AG09319 (cell line): ENCODE measurements around the gene CACNA2D3.

Experiments used
- DNase-seq: peaks from one replicate; pipeline ENCODE4 v3.0.0-alpha.2; 2010; ENCODE audit warnings: low read depth; ENCODE audit errors: extremely low read depth
- CTCF ChIP-seq: IDR thresholded peaks from 2 replicates; pipeline ENCODE4 v1.5.1; 2011; ENCODE audit warnings: low read depth, mild to moderate bottlenecking, inconsistent platforms, low read length, moderate library complexity

CACNA2D3 gene

GRCh38 chr3:54745843-54746242, 623.5 kb downstream of the CACNA2D3 start:
- DNase-seq, result no peak
- no peak for TF ChIP-seq CTCF

GRCh38 chr3:54746722-54747121, 624.4 kb downstream of the CACNA2D3 start:
- DNase-seq, result no peak
- TF ChIP-seq CTCF, result no peak

- TF ChIP-seq CTCF, result no peak
- peak; percentile 73 for DNase-seq
Observed at GRCh38 chr3:54755756-54756155, 633.4 kb downstream of the CACNA2D3 start.

- peak; percentile 83 for DNase-seq
- no peak for TF ChIP-seq CTCF
Observed at GRCh38 chr3:54756330-54756731, 634.0 kb downstream of the CACNA2D3 start.

GRCh38 chr3:54758461-54758860, 636.1 kb downstream of the CACNA2D3 start:
- TF ChIP-seq CTCF, result no peak
- no peak for DNase-seq

GRCh38 chr3:54759166-54759565, 636.8 kb downstream of the CACNA2D3 start:
- no peak for DNase-seq
- TF ChIP-seq CTCF, result no peak

GRCh38 chr3:54760201-54760600, 637.8 kb downstream of the CACNA2D3 start:
- DNase-seq, result no peak
- TF ChIP-seq CTCF, result no peak
